HepG2 (cell line): ENCODE results near the gene UQCR10. TPM values are rescaled to one million over a fixed set of nuclear protein-coding genes. Genes with fewer than 3 reads are reported as not detected.

Experiments used
- ARHGAP35 ChIP-seq: sonication (generic); formaldehyde crosslinking; IDR thresholded peaks from 2 replicates; pipeline ENCODE4 v1.9.0; 2022; ENCODE audit warnings: mild to moderate bottlenecking, inconsistent platforms, moderate library complexity, missing genetic modification reagents, borderline replicate concordance
- CHD4 ChIP-seq: fragments of 200-600 bp; sonication (generic); IDR thresholded peaks from 2 replicates; pipeline ENCODE4 v1.7.0; 2017; ENCODE audit warnings: mild to moderate bottlenecking, low read length, borderline replicate concordance
- ERF ChIP-seq: IDR thresholded peaks from 2 replicates; pipeline ENCODE4 v1.6.1; 2018; ENCODE audit warnings: missing biosample characterization, missing genetic modification reagents
- FOXA1 ChIP-seq, 2 experiments: fragments of 450-650 bp in 1 of 2; sonication (generic) in 1 of 2; formaldehyde crosslinking in 1 of 2; IDR thresholded peaks; 2 replicates each; pipeline versions ENCODE4 v1.4.0 to v1.6.1; 2016 to 2020; ENCODE audit warnings: missing genetic modification reagents in 1 of 2
- GATAD2A ChIP-seq: IDR thresholded peaks from 2 replicates; pipeline ENCODE4 v1.6.1; 2016
- JARID2 ChIP-seq: sonication (generic); formaldehyde crosslinking; IDR thresholded peaks from 2 replicates; pipeline ENCODE4 v1.8.1; 2023; ENCODE audit warnings: missing genetic modification reagents, inconsistent platforms; ENCODE audit not compliant: insufficient replicate concordance
- KLF11 ChIP-seq: IDR thresholded peaks from 2 replicates; pipeline ENCODE4 v1.6.1; 2016; ENCODE audit warnings: missing compliant biosample characterization
- KLF15 ChIP-seq: sonication (generic); formaldehyde crosslinking; IDR thresholded peaks from 2 replicates; pipeline ENCODE4 v1.8.1; 2023; ENCODE audit warnings: borderline replicate concordance, mild to moderate bottlenecking, inconsistent platforms, missing genetic modification reagents, mixed read lengths
- MTA3 ChIP-seq: sonication (generic); formaldehyde crosslinking; IDR thresholded peaks from 2 replicates; pipeline ENCODE4 v1.4.0; 2020; ENCODE audit warnings: missing genetic modification reagents
- NFYB ChIP-seq: sonication (generic); formaldehyde crosslinking; IDR thresholded peaks from 2 replicates; pipeline ENCODE4 v1.4.0; 2020; ENCODE audit warnings: missing genetic modification reagents
- PPARG ChIP-seq: conservative IDR thresholded peaks from 2 replicates; pipeline ENCODE4 v1.6.1; 2016; ENCODE audit warnings: missing biosample characterization, missing genetic modification reagents
- STAG1 ChIP-seq: sonication (generic); formaldehyde crosslinking; IDR thresholded peaks from 2 replicates; pipeline ENCODE4 v1.4.0; 2020; ENCODE audit warnings: missing genetic modification reagents
- TAF1 ChIP-seq: sonication (generic); formaldehyde crosslinking; IDR thresholded peaks from 2 replicates; pipeline ENCODE4 v1.4.0; 2020; ENCODE audit warnings: missing genetic modification reagents
- THAP11 ChIP-seq: IDR thresholded peaks from 2 replicates; pipeline ENCODE4 v1.6.1; 2016; ENCODE audit warnings: missing biosample characterization, missing genetic modification reagents
- ZBTB38 ChIP-seq: sonication (generic); formaldehyde crosslinking; IDR thresholded peaks from 2 replicates; pipeline ENCODE4 v1.5.1; 2020; ENCODE audit warnings: mild to moderate bottlenecking, missing genetic modification reagents
- ZFP36L1 ChIP-seq: sonication (generic); formaldehyde crosslinking; IDR thresholded peaks from 2 replicates; pipeline ENCODE4 v1.8.0; 2022; ENCODE audit warnings: mild to moderate bottlenecking, missing genetic modification reagents, moderate library complexity
- ZIK1 ChIP-seq: sonication (generic); formaldehyde crosslinking; IDR thresholded peaks from 2 replicates; pipeline ENCODE4 v1.5.0; 2020; ENCODE audit warnings: mild to moderate bottlenecking, low read depth, missing genetic modification reagents, borderline replicate concordance
- ZNF251 ChIP-seq: sonication (generic); formaldehyde crosslinking; IDR thresholded peaks from 2 replicates; pipeline ENCODE4 v1.9.0; 2021; ENCODE audit warnings: mild to moderate bottlenecking, missing genetic modification reagents
- ZNF253 ChIP-seq: sonication (generic); formaldehyde crosslinking; IDR thresholded peaks from 2 replicates; pipeline ENCODE4 v1.8.0; 2022; ENCODE audit warnings: mild to moderate bottlenecking, missing genetic modification reagents, borderline replicate concordance
- ZNF460 ChIP-seq: sonication (generic); formaldehyde crosslinking; IDR thresholded peaks from 2 replicates; pipeline ENCODE4 v1.5.1; 2020; ENCODE audit warnings: missing genetic modification reagents, mild to moderate bottlenecking, borderline replicate concordance
- ZNF614 ChIP-seq: IDR thresholded peaks from 2 replicates; pipeline ENCODE4 v1.6.1; 2018; ENCODE audit warnings: missing biosample characterization, missing genetic modification reagents, inconsistent platforms, borderline replicate concordance
- ZNF780A ChIP-seq: sonication (generic); formaldehyde crosslinking; IDR thresholded peaks from 2 replicates; pipeline ENCODE4 v1.8.0; 2022; ENCODE audit warnings: mild to moderate bottlenecking, missing genetic modification reagents, moderate library complexity
- ZNF792 ChIP-seq: IDR thresholded peaks from 2 replicates; pipeline ENCODE4 v1.6.1; 2016
- polyA plus RNA-seq, 8 experiments: library from polyadenylated mRNA; depleted of rRNA in 3 of 8; stranded (reverse) in 7 of 8; unstranded in 1 of 8; fragments of >200 nt; fragmentation: Illumina TruSeq in 4 of 8; extraction: Trizol in 4 of 8; gene quantifications; 2 replicates each; pipeline versions ENCODE4 v1.2.1 to v1.2.3, GENCODE V29; 2011 to 2016; ENCODE audit warnings: low read depth in 4 of 8, missing spikeins in 1 of 8, mixed read lengths in 1 of 8; ENCODE audit not compliant: insufficient read depth in 1 of 8
- total RNA-seq, 5 experiments: library from RNA; depleted of rRNA; stranded (reverse); fragments of >200 nt; fragmentation: Illumina TruSeq; extraction: Trizol; gene quantifications; 2 replicates each; pipeline ENCODE4 v1.2.3, GENCODE V29; 2016; ENCODE audit warnings: low read depth in 1 of 5
- TF ChIP-seq, protein P1 (sequence below): sonication (generic); formaldehyde crosslinking; conservative IDR thresholded peaks from 2 replicates; pipeline ENCODE4 v1.4.0; 2020; ENCODE audit warnings: missing genetic modification reagents
- TF ChIP-seq, protein P2 (sequence below): IDR thresholded peaks from 2 replicates; pipeline ENCODE4 v1.6.1; 2016; ENCODE audit warnings: mild to moderate bottlenecking, missing biosample characterization, missing genetic modification reagents
- TF ChIP-seq, protein P3 (sequence below): IDR thresholded peaks from 2 replicates; pipeline ENCODE4 v1.6.1; 2016; ENCODE audit warnings: mild to moderate bottlenecking
- TF ChIP-seq, protein P4 (sequence below): sonication (generic); formaldehyde crosslinking; IDR thresholded peaks from 2 replicates; pipeline ENCODE4 v1.4.0; 2020; ENCODE audit warnings: missing genetic modification reagents

The UQCR10 gene
- total and polyA plus RNA-seq, 2 of the 13 experiments (the other 11 are each of a cell fraction or from before 2014, with no cell fraction given) = 225 to 232 TPM

DNA sequence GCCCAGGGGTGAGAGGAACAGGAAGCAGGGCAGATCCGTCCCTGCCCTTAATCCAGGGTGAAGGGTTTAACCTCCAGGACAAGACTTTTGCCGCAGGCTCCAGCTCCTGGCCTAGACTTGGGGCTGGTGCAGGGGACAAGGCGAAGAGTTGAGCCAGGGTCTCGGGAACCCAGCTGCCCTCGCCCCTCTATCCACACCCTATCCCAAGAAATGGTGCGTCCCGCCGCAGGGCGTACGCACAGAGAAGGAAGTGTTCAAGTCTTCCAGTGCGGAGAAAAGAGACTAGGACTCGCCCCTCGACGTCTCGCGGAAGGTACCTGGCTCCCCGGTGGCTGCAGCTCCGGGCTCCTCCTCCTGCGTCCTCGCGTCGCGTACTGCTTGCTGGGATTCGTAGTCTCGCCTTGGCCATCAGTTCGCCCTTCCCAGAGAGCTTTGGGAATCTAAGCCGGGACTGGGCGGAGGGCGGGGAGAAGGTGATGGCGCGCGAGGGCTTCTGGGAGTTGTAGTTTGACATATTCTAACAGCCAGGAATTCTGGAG is 468 bp upstream of the UQCR10 start, which contains the start of gene ZMAT5 (continued):
- TF ChIP-seq, protein P1, sequence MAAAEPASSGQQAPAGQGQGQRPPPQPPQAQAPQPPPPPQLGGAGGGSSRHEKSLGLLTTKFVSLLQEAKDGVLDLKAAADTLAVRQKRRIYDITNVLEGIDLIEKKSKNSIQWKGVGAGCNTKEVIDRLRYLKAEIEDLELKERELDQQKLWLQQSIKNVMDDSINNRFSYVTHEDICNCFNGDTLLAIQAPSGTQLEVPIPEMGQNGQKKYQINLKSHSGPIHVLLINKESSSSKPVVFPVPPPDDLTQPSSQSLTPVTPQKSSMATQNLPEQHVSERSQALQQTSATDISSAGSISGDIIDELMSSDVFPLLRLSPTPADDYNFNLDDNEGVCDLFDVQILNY = no peak
- TF ChIP-seq ZNF253 (CRISPR knock-in tag) = 0 out of 2 replicates have a peak, but pooled peaks have one; percentile 62
- TF ChIP-seq STAG1 = no peak
- TF ChIP-seq KLF11 (CRISPR knock-in tag) = 0 out of 2 replicates have a peak, but pooled peaks have one; percentile 78
- TF ChIP-seq ZNF614 (CRISPR knock-in tag) = no peak; the same call in 1 of the 2 replicates
- 0 out of 2 replicates have a peak, but pooled peaks have one; percentile 55 for TF ChIP-seq ZNF792 (CRISPR knock-in tag)
- peak; percentile 4; the same call in 1 of the 2 replicates for TF ChIP-seq ZNF460
- TF ChIP-seq ZBTB38 (CRISPR knock-in tag) = 0 out of 2 replicates have a peak, but pooled peaks have one; percentile 48
- TF ChIP-seq, protein P2, sequence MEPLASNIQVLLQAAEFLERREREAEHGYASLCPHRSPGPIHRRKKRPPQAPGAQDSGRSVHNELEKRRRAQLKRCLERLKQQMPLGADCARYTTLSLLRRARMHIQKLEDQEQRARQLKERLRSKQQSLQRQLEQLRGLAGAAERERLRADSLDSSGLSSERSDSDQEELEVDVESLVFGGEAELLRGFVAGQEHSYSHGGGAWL = 0 out of 2 replicates have a peak, but pooled peaks have one; percentile 55
- 0 out of 2 replicates have a peak, but pooled peaks have one; percentile 39 for TF ChIP-seq ZIK1 (CRISPR knock-in tag)
- TF ChIP-seq, protein P3, sequence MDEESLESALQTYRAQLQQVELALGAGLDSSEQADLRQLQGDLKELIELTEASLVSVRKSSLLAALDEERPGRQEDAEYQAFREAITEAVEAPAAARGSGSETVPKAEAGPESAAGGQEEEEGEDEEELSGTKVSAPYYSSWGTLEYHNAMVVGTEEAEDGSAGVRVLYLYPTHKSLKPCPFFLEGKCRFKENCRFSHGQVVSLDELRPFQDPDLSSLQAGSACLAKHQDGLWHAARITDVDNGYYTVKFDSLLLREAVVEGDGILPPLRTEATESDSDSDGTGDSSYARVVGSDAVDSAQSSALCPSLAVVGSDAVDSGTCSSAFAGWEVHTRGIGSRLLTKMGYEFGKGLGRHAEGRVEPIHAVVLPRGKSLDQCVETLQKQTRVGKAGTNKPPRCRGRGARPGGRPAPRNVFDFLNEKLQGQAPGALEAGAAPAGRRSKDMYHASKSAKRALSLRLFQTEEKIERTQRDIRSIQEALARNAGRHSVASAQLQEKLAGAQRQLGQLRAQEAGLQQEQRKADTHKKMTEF (CRISPR knock-in tag) = peak; percentile 40; the same call in 1 of the 2 replicates
- TF ChIP-seq ZFP36L1 (CRISPR knock-in tag) = peak; percentile 79; the same call in 1 of the 2 replicates
- no peak for TF ChIP-seq ZNF780A (CRISPR knock-in tag)
- peak; percentile 98; the same call in 1 of the 2 replicates for TF ChIP-seq THAP11
- TF ChIP-seq TAF1 (CRISPR knock-in tag) = peak; percentile 19; the same call in 1 of the 2 replicates
- TF ChIP-seq JARID2 (CRISPR knock-in tag) = peak; percentile 91
- no peak for TF ChIP-seq ZNF251 (CRISPR knock-in tag)
- peak; percentile 36; the same call in 1 of the 2 replicates for TF ChIP-seq PPARG
- TF ChIP-seq MTA3 (CRISPR knock-in tag) = no peak
- TF ChIP-seq ERF = peak; percentile 77
- 0 out of 2 replicates have a peak, but pooled peaks have one; percentile 43 for TF ChIP-seq ARHGAP35 (CRISPR knock-in tag)
- TF ChIP-seq CHD4 = no peak
- TF ChIP-seq GATAD2A (CRISPR knock-in tag) = peak; percentile 28; the same call in 1 of the 2 replicates
- TF ChIP-seq, protein P4, sequence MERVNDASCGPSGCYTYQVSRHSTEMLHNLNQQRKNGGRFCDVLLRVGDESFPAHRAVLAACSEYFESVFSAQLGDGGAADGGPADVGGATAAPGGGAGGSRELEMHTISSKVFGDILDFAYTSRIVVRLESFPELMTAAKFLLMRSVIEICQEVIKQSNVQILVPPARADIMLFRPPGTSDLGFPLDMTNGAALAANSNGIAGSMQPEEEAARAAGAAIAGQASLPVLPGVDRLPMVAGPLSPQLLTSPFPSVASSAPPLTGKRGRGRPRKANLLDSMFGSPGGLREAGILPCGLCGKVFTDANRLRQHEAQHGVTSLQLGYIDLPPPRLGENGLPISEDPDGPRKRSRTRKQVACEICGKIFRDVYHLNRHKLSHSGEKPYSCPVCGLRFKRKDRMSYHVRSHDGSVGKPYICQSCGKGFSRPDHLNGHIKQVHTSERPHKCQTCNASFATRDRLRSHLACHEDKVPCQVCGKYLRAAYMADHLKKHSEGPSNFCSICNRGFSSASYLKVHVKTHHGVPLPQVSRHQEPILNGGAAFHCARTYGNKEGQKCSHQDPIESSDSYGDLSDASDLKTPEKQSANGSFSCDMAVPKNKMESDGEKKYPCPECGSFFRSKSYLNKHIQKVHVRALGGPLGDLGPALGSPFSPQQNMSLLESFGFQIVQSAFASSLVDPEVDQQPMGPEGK = peak; percentile 1; the same call in 1 of the 2 replicates
- TF ChIP-seq NFYB (CRISPR knock-in tag) = peak; percentile 32; the same call in 1 of the 2 replicates
- no peak for TF ChIP-seq FOXA1 (IDR thresholded peaks at IDR 0.05)
- TF ChIP-seq FOXA1 (CRISPR knock-in tag; IDR thresholded peaks at IDR 0.05) = no peak
- 0 out of 2 replicates have a peak, but pooled peaks have one; percentile 58 for TF ChIP-seq KLF15 (CRISPR knock-in tag)
